ENCODE results near the gene CEPT1.

GRCh38 chr1:111179968-111180533, 40.0 kb downstream of the CEPT1 start:
- TF ChIP-seq SIN3A (IDR thresholded peaks at IDR 0.05; ENCODE audit: low read depth) (no peak), JUND (IDR thresholded peaks at IDR 0.05) (no peak), CTCF (IDR thresholded peaks at IDR 0.05 in 2 of 3, conservative IDR thresholded peaks at IDR 0.05 in 1 of 3; ENCODE audit: borderline replicate concordance in 1 of 3, insufficient read depth in 1 of 3, low read depth in 2 of 3, low read length in 2 of 3) (no peak), POLR2A (IDR thresholded peaks at IDR 0.05; ENCODE audit: borderline replicate concordance, extremely low read depth, insufficient read depth, insufficient read length) (no peak), EGR1 (IDR thresholded peaks at IDR 0.05; ENCODE audit: low read depth) (no peak), EZH2 (IDR thresholded peaks at IDR 0.05) (no peak), MAX (IDR thresholded peaks at IDR 0.05) (no peak), POLR2AphosphoS5 (IDR thresholded peaks at IDR 0.05; ENCODE audit: low read depth, low read length) (no peak), YY1 (IDR thresholded peaks at IDR 0.05; ENCODE audit: extremely low read depth, insufficient replicate concordance, low read depth, low read length) (no peak), REST (IDR thresholded peaks at IDR 0.05; ENCODE audit: low read depth) (no peak), ZNF274 (IDR thresholded peaks at IDR 0.05; ENCODE audit: low read depth, low read length) (no peak), ZBTB33 (IDR thresholded peaks at IDR 0.05; ENCODE audit: extremely low read depth, insufficient replicate concordance, low read length) (no peak), ELF1 (IDR thresholded peaks at IDR 0.05; ENCODE audit: borderline replicate concordance, low read depth) (no peak)
